Suprapubic skin (tissue), 4 donors: ENCODE results near the gene SLC9A7.

ENCODE experiments used
- CTCF ChIP-seq, 2 donors: fragments of 200-600 bp in 1 of 2; fragments of 450-650 bp in 1 of 2; sonication (generic) in 1 of 2; IDR thresholded peaks; one replicate each; pipeline ENCODE4 v1.5.1; 2016 to 2019; ENCODE audit warnings: antibody characterized with exemption in 2 of 2, mild to moderate bottlenecking in 1 of 2, moderate library complexity in 1 of 2
- EP300 ChIP-seq: sonication (generic); formaldehyde crosslinking; IDR thresholded peaks from one replicate; pipeline ENCODE4 v1.6.1; 2017; ENCODE audit warnings: antibody characterized with exemption
- POLR2AphosphoS5 ChIP-seq, 3 donors: sonication (generic); formaldehyde crosslinking; IDR thresholded peaks; one replicate each; pipeline ENCODE4 v1.6.1; 2017; ENCODE audit warnings: antibody characterized with exemption in 3 of 3

GRCh38 chrX:46582325-46582724 is 176.6 kb downstream of the SLC9A7 start:
- TF ChIP-seq POLR2AphosphoS5 (IDR thresholded peaks at IDR 0.05) (no peak), CTCF (IDR thresholded peaks at IDR 0.05) (no peak), EP300 (no peak)
